Cerebellar nuclear complex (tissue), 1 donor: ENCODE results near the gene KLHL26.
A peak's percentile ranks its signal among the peaks of the same experiment; 100 is the strongest.
"Not testable (repeated sequence)": the region's sequence is repeated elsewhere in the genome, so short reads cannot be mapped to it uniquely, and the experiment has no call there.

Experiments used
- DNase-seq, 2 experiments: peaks; one replicate each; lab custom pipeline; 2025; lab: John Stamatoyannopoulos, UW

The KLHL26 gene

GRCh38 chr19:18666784-18667183, 30.0 kb downstream of the KLHL26 start:
- no peak for DNase-seq

DNA sequence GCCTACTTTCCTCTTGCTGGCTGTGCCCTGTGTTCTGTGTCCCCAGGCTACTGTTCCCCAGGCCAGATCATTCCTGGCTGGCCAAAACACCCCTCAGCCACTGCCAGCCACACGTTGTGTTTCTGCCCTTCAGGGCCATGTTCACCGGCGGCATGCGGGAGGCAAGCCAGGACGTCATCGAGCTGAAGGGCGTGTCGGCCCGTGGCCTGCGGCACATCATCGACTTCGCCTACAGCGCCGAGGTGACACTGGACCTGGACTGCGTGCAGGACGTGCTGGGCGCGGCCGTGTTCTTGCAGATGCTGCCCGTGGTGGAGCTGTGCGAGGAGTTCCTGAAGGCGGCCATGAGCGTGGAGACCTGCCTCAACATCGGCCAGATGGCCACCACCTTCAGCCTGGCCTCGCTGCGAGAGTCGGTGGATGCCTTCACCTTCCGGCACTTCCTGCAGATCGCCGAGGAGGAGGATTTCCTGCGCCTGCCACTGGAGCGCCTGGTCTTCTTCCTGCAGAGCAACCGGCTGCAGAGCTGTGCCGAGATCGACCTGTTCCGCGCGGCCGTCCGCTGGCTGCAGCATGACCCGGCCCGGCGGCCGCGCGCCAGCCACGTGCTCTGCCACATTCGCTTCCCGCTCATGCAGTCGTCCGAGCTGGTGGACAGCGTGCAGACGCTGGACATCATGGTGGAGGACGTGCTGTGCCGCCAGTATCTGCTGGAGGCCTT, 30.9 kb downstream of the KLHL26 start:
- DNase-seq, result no peak

DNA sequence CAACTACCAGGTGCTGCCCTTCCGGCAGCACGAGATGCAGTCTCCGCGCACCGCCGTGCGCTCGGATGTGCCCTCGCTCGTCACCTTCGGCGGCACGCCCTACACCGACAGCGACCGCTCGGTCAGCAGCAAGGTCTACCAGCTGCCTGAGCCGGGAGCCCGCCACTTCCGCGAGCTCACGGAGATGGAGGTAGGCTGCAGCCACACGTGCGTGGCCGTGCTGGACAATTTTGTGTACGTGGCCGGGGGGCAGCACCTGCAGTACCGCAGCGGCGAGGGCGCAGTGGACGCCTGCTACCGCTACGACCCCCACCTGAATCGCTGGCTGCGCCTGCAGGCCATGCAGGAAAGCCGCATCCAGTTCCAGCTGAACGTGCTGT, 31.4 kb downstream of the KLHL26 start:
- no peak for DNase-seq

- DNase-seq, result no peak
Observed at GRCh38 chr19:18668744-18669523, 32.1 kb downstream of the KLHL26 start.

DNA sequence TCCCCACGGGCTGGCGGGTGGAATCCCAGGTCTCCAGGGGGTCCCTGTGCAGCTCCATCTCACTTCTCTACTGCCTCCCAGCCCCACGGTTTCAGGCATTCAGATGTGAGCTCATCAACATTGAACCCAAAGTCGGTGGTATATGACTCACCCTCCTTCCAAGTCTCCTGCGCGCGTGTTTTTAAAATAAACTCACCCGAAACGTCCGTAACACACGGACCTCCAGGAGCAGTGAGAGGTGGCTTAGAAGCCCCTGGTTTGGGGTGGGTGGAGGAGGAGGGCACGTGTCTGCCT, 32.6 kb downstream of the KLHL26 start:
- no peak for DNase-seq

- DNase-seq, result no peak
Observed at GRCh38 chr19:18669883-18670282, 33.1 kb downstream of the KLHL26 start.

DNA sequence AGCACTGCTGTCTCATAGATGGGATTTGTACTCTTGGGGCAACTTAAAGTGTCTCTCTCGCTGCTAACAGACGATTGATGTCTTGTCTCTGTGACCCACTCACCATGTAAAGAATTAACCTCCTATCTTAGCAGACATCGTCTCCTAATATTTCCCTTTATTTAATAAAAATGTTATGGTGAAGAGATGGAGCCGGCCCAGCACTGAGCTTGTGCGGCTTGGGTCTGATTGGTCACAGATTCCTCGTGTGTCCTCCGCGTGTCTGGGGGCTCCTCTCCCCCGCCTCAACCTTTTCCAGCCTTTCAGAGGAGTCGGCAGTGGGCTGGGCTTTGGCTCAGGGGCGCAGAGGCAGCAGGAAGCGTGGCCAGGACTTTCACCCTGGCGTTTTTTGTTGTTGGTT, 33.5 kb downstream of the KLHL26 start:
- DNase-seq, result no peak

DNA sequence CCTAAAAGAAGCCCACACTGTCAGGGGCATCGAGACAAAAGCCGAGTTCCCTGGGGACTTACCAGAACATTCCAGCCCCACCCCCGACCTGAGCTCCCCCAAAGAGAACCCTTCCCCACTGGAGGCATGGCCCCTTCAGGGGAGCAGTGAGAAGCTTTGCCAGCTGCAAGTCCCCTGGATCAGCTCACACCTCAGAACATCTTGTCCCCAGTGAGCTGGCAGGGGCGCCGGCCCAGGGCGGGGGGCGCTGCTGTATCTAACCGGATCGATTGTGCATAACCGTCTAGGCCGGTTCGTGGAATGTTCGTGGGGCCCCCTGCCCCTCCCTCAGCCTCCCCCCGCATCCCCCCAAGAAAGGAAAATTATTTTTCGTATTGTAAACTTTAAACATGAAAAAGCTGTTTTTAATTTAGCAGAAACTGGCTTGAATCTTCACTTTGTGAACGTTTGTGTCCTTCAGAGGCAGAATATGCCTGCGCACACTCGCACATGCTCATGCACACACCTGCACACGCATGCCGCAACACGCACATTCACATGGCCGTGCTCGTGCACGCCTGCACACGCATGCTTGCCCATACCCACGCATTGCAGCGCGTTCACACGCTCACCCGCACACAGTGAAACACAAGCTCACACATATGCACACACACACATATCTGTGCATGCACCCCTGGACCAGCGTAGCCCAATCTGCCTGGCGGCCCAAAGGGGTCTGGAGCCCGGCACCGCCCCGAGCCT, 34.6 kb downstream of the KLHL26 start:
- DNase-seq, result no peak

DNA sequence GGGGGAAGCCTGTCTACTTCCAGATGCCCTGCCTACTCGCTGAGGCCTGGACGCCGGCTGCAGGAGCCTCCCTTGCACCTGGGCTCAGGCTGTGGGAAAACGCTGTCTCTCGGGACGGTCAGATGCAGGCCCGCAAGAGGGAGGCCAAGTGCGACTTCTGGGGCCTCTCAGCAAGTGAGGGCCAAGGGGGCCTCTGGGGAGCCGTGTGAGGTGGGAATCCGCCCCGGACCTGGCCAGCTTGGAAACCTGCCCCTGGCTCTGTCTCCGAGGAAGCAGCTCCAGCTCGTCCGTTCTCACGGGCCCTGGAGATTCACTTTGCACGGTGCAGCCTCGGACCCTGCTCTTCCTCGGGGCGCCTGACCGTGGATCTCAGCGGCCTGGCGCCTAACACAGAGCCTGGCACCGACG, 35.2 kb downstream of the KLHL26 start:
- no peak for DNase-seq

DNA sequence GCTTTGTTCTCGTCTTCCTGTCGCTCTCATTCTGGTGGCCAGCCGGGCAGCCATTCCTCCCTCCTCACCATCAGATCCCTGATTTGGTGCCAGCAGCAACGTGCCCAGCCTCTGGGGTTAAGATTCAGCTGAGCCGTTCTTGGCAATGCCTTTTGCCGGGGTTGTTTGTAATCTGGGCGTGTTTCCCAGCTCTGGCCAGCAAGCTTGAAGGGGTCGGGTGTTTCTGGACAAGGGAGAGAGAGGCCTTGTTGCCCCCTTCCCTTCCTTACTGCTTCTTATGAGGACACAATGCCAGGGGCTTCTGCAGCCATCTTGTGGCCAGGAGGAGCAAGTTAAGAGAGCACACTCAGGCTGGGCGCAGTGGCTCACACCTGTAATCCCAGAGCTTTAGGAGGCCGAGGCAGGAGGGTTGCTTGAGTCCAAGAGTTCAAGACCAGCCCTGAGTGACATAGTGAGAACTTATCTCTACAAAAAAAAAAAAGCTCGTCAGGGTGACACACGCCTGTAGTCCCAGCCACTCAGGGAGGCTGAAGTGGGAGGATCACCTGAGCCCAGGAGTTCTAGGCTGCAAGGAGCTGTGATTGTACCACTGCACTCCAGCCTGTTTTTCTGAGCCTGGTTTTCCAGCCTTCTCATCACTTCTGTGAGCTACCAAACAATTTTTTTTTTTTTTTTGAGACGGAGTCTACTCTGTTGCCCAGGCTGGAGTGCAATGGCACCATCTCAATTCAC, 35.9 kb downstream of the KLHL26 start:
- no peak for DNase-seq

DNA sequence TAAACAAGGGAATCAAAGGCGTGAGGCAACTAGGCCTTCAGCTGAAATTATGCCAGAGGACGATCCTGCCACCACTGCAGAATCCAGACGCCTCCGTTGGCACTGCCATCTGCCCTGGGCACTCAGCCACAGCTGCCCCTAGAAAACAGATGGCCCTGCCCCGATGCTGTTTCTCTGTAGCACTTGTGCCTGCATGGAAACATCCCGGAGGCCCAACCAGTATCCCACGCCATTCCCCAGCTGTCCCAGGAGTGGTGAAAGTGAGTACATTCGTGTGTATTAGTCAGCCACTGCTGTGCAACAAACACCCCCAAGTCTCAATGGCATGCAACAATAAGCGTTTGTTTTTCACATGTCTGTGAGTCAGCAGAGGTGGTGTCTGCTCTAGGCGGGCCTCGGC, 37.8 kb downstream of the KLHL26 start:
- DNase-seq, result peak in 1 of 2 experiments; percentile 68

DNA sequence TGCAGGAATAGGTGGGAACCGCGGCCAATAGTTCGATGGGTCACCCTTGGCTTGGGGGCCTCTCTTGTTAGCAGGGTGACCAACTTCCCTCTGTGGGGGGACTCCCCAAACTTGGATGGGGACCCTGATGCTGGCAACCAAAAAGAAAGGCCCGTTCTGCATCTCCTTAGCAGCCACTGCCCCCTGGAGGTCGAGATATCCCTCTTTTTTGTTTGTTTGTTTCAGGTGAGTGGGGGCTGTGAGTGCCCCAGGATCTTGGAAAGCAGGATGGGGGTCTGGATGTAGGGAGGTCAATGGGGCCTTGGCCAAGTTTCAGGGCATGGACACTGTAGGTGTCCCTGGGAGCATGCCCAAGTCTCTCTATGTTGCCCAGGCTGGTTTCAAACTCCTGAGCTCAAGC, 39.0 kb downstream of the KLHL26 start:
- no peak for DNase-seq

DNA sequence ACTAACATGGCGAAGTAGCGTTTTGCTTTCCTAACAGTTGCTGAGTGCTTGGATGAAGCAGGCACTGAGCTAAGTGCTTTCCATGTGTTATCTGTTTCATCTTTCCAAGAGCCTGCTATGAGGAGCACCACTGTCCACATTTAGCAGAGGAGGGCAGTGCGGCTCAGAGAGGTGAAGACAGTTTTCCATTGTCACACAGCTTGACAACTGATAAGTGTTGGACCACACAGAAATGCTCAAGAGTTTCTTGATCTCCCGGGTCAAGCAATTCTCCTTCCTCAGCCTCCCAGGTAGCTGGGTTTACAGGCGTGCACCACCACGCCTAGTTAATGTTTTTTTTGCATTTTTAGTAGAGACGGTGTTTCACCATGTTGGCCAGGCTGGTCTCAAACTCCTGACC, 39.9 kb downstream of the KLHL26 start:
- no peak for DNase-seq

GRCh38 chr19:18677156-18677555, 40.3 kb downstream of the KLHL26 start:
- DNase-seq, result no peak

GRCh38 chr19:18680148-18680547, 43.3 kb downstream of the KLHL26 start:
- DNase-seq, result not testable (repeated sequence)

- DNase-seq, result no peak
Observed at GRCh38 chr19:18682807-18683108, 45.9 kb downstream of the KLHL26 start.

- DNase-seq, result no peak
Observed at GRCh38 chr19:18683109-18683957, 46.5 kb downstream of the KLHL26 start, which contains the start of gene CRTC1. TSS of gene CRTC1 (plus strand) at chr19:18683680. CDS start at chr19:18683703, 23 bp downstream.

- no peak for DNase-seq
Observed at GRCh38 chr19:18683958-18684641, 47.3 kb downstream of the KLHL26 start.

DNA sequence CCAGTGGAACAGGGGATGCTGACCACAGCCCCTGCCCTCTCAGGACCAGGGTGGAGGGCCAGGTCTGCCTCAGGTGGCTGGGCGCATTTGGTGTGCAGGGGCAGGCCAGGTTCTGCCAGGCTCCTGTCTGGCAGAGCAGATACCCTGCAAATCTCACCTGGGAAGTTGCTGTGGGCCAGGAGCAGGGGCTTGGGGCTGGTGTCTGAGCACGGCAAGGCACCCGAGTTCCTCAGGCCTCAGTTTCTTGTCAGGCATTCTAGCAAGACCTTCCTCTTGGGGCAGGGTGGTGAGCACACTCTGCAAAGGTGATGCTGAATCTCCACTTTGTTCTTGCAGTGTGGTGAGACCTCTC, 47.8 kb downstream of the KLHL26 start:
- no peak for DNase-seq

DNA sequence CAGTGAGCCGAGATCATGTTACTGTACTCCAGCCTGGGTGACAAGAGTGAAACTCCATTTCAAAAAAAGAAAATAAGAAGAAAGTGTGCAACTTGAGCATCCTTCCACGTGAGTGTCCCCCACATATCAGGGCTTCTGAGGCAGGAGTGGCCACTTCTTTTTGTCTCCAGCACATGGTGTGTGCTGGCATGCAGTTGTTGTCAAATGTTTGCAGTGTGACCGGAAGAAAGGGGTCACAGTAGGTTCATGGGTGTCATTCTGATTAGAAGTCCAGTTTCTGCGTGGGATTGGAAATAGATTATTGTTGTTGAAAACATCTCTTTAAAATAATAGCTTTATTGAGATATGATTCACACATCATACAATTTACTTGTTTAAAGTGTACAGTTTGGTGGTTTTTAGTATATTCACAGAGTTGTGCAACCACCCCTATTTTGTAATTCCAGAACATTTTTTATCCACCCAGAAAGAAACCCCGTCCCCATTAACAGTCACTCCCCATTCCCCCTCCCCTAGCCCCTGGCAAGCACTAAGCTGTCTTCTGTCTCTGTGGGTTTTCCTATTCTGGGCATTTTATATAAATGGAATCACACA, 48.9 kb downstream of the KLHL26 start:
- DNase-seq, result no peak
